Caco-2 (cell line): ENCODE measurements around the gene KIAA1755. TPM values are rescaled to one million over a fixed set of nuclear protein-coding genes. Genes with fewer than 3 reads are reported as not detected.

Experiments
- BruUV-seq: library from RNA; stranded (reverse); fragments of 400-500 nt; replicated peaks from 2 replicates; lab custom pipeline; 2021; lab: Mats Ljungman, UMichigan
- CTCF ChIA-PET: fragments of 300-600 bp; sonication (Branson Sonifier 250); formaldehyde crosslinking; loops from one replicate; lab custom pipeline; 2022; ENCODE audit warnings: antibody characterized with exemption; lab: Charles Lee
- POLR2A ChIA-PET: fragments of 300-600 bp; sonication (Branson Sonifier 250); formaldehyde crosslinking; loops from one replicate; lab custom pipeline; 2022; ENCODE audit warnings: antibody characterized with exemption; lab: Charles Lee
- DNase-seq, 2 experiments: peaks; one replicate each; pipeline versions ENCODE4 v3.0.0 to v3.0.0-alpha.2; 2020 to 2022
- H3K27me3 ChIP-seq: replicated peaks from 2 replicates; pipeline ENCODE4 v1.6.0; 2011; ENCODE audit warnings: low read length; ENCODE audit not compliant: control insufficient read depth, insufficient read depth
- H3K36me3 ChIP-seq: 2 replicates; pipeline ENCODE4 v1.5.1; 2011; ENCODE audit warnings: low read length; ENCODE audit not compliant: control insufficient read depth, insufficient read depth
- H3K4me1 ChIP-seq: fragments of 250-450 bp; sonication (Bioruptor Pico); 2 replicates; pipeline ENCODE4 v1.5.1; 2020; ENCODE audit warnings: mild to moderate bottlenecking
- H3K4me3 ChIP-seq: 2 replicates; pipeline ENCODE4 v1.5.1; 2011; ENCODE audit warnings: low read depth, mild to moderate bottlenecking, control low read depth, low read length
- H3K9me3 ChIP-seq: fragments of 250-450 bp; sonication (Bioruptor Pico); 2 replicates; pipeline ENCODE4 v1.5.1; 2020; ENCODE audit warnings: mild to moderate bottlenecking, moderate library complexity
- H3K27ac Mint-ChIP-seq: one replicate; pipeline ENCODE4 v1.8.0; 2022; ENCODE audit warnings: mixed read lengths; ENCODE audit not compliant: unreplicated experiment
- H3K27me3 Mint-ChIP-seq: one replicate; pipeline ENCODE4 v1.8.0; 2022; ENCODE audit warnings: mixed read lengths; ENCODE audit not compliant: insufficient read depth, unreplicated experiment
- H3K36me3 Mint-ChIP-seq: one replicate; pipeline ENCODE4 v1.8.0; 2022; ENCODE audit warnings: mild to moderate bottlenecking, mixed read lengths; ENCODE audit not compliant: insufficient read depth, unreplicated experiment
- H3K4me1 Mint-ChIP-seq: one replicate; pipeline ENCODE4 v1.8.0; 2022; ENCODE audit warnings: low read depth, mixed read lengths; ENCODE audit not compliant: unreplicated experiment
- H3K4me3 Mint-ChIP-seq: one replicate; pipeline ENCODE4 v1.8.0; 2022; ENCODE audit warnings: mild to moderate bottlenecking, moderate library complexity, mixed read lengths; ENCODE audit not compliant: unreplicated experiment
- H3K9me3 Mint-ChIP-seq: one replicate; pipeline ENCODE4 v1.8.0; 2022; ENCODE audit warnings: mixed read lengths; ENCODE audit not compliant: unreplicated experiment
- intact Hi-C: fragments of 100-400 bp; cut with micrococcal nuclease; formaldehyde crosslinking; loops from one replicate; pipeline ENCODE4 v1.10.0; 2022; ENCODE audit not compliant: unreplicated experiment
- total RNA-seq: library from RNA; stranded (reverse); gene quantifications from 2 replicates; pipeline ENCODE4 v1.2.3, GENCODE V29; 2022
- TF ChIP-seq, protein P1 (sequence below), 2 experiments: fragments of 200-600 bp in 1 of 2; IDR thresholded peaks; 1 replicate in 1 of 2; 2 replicates in 1 of 2; pipeline versions ENCODE4 v1.5.1 to v1.8.0; 2011 to 2022; ENCODE audit warnings: antibody characterized with exemption in 1 of 2, control low read depth in 1 of 2, inconsistent platforms in 1 of 2, low read depth in 1 of 2, low read length in 1 of 2, mild to moderate bottlenecking in 1 of 2, moderate library complexity in 1 of 2; ENCODE audit not compliant: insufficient read depth in 1 of 2, severe bottlenecking in 1 of 2, unreplicated experiment in 1 of 2

The KIAA1755 gene
- total RNA-seq, 1 experiment from 2014 or later, result 0.20 TPM

DNA sequence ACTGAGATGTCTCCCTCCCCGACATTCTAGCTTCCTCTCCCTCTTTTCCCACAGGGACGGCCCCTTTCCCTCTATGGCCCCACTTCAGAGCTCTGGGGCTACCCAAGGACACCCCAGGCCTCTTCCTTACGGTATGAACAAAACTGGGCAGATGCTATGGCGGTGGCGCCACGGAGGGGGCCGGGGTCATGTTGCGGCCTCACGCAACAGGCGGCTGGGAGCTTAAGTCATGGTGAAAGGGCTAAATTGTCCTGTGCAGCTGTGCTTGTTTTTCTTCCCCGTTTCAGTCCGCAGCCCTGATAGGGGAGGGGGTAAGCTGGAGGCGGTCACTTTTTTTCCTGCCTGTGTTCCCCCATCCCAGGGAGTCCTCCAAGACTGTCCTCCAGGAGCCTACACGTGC lies 17.6 kb upstream of the KIAA1755 start:
- Histone ChIP-seq H3K9me3 (peaks cover 16% of the 10 kb centered on the region), H3K4me3 (no peak overlapping the region), H3K36me3 (no peaks in the 10 kb centered on the region), H3K4me1 (no peaks in the 10 kb centered on the region), H3K27me3 (no peaks in the 10 kb centered on the region)
- TF ChIP-seq, protein P1, sequence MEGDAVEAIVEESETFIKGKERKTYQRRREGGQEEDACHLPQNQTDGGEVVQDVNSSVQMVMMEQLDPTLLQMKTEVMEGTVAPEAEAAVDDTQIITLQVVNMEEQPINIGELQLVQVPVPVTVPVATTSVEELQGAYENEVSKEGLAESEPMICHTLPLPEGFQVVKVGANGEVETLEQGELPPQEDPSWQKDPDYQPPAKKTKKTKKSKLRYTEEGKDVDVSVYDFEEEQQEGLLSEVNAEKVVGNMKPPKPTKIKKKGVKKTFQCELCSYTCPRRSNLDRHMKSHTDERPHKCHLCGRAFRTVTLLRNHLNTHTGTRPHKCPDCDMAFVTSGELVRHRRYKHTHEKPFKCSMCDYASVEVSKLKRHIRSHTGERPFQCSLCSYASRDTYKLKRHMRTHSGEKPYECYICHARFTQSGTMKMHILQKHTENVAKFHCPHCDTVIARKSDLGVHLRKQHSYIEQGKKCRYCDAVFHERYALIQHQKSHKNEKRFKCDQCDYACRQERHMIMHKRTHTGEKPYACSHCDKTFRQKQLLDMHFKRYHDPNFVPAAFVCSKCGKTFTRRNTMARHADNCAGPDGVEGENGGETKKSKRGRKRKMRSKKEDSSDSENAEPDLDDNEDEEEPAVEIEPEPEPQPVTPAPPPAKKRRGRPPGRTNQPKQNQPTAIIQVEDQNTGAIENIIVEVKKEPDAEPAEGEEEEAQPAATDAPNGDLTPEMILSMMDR (IDR thresholded peaks at IDR 0.05; ENCODE audit: insufficient read depth in 1 of 2, low read depth in 1 of 2, low read length in 1 of 2, severe bottlenecking in 1 of 2, unreplicated experiment in 1 of 2), result no peak
- peak in 1 of 2 experiments; percentile 29 for DNase-seq
- CTCF ChIA-PET, result interaction anchor here (0.6 kb wide), 1 partner anchor 41 kb away, joined by 3 read pairs; no protein-coding TSS in a partner anchor
- Mint-ChIP-seq H3K9me3 (peaks cover 18% of the 10 kb centered on the region), H3K27ac (no peak overlapping the region), H3K36me3 (no peaks in the 10 kb centered on the region), H3K4me3 (no peak overlapping the region), H3K27me3 (no peaks in the 10 kb centered on the region), H3K4me1 (no peaks in the 10 kb centered on the region)
- intact Hi-C loops, result no loop called here
- no TSS peak for BruUV-seq
- POLR2A ChIA-PET, result no interaction called here

DNA sequence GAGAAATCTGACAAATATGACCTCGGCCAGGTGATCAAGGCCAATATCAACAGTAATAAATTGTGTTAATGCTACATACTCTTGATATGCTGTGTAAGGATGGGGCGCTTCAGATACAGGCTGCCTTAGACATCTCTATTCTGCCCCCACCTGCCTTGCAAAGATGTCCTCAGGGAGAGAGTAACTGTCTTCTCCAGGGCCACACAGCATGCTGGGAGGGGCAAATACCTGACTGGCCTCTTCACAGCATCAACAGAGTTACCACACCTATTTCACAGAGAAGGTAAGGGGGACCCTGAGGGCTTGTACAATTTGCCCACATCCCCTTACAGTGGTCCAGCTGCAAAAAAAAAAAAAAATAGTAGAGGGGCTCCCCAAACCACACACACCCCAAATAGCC lies 17.2 kb upstream of the KIAA1755 start:
- H3K4me3 Mint-ChIP-seq, result no peak overlapping the region
- intact Hi-C loops, result no loop called here
- H3K9me3 Mint-ChIP-seq, result peaks cover 18% of the 10 kb centered on the region
- H3K27me3 Mint-ChIP-seq, result no peaks in the 10 kb centered on the region
- no peaks in the 10 kb centered on the region for H3K27me3 ChIP-seq
- no peaks in the 10 kb centered on the region for H3K36me3 Mint-ChIP-seq
- H3K9me3 ChIP-seq, result peaks cover 16% of the 10 kb centered on the region
- ChIA-PET CTCF (interaction anchor here (0.6 kb wide), 1 partner anchor 41 kb away, joined by 3 read pairs; no protein-coding TSS in a partner anchor), POLR2A (no interaction called here)
- H3K36me3 ChIP-seq, result no peaks in the 10 kb centered on the region
- BruUV-seq, result no TSS peak
- H3K4me3 ChIP-seq, result no peak overlapping the region
- no peaks in the 10 kb centered on the region for H3K4me1 ChIP-seq
- H3K27ac Mint-ChIP-seq, result no peak overlapping the region
- DNase-seq, result no peak
- TF ChIP-seq, protein P1 (IDR thresholded peaks at IDR 0.05; ENCODE audit: insufficient read depth in 1 of 2, low read depth in 1 of 2, low read length in 1 of 2, severe bottlenecking in 1 of 2, unreplicated experiment in 1 of 2), result no peak
- no peaks in the 10 kb centered on the region for H3K4me1 Mint-ChIP-seq

DNA sequence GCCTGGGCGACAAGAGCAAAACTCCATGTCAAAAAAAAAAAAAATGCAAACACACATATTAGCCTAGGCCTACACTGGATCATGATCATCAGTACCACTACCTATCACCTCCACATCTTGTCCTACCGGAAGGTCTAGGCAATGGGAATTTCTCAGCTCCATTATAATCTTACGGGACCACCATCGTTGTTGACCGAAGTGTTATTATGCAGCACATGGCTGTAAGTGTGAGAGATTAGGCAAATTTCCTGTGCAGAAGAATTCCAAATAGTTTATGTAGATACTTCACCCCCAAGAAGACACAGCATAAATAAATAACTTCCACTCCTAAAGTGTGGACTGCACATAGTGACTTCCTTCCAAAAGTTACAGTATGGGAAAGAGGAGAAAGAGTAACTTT lies 16.8 kb upstream of the KIAA1755 start:
- DNase-seq, result no peak
- CTCF ChIA-PET, result no interaction called here
- POLR2A ChIA-PET, result no interaction called here

More for the DNA sequence above, 16.8 kb upstream of the KIAA1755 start:
- H3K27me3 Mint-ChIP-seq, result no peaks in the 10 kb centered on the region
- H3K4me3 Mint-ChIP-seq, result no peak overlapping the region
- Histone ChIP-seq H3K4me1 (no peaks in the 10 kb centered on the region), H3K4me3 (no peak overlapping the region), H3K36me3 (no peaks in the 10 kb centered on the region), H3K9me3 (peaks cover 16% of the 10 kb centered on the region), H3K27me3 (no peaks in the 10 kb centered on the region)
- H3K4me1 Mint-ChIP-seq, result no peaks in the 10 kb centered on the region
- BruUV-seq, result no TSS peak
- H3K36me3 Mint-ChIP-seq, result no peaks in the 10 kb centered on the region
- peaks cover 18% of the 10 kb centered on the region for H3K9me3 Mint-ChIP-seq
- H3K27ac Mint-ChIP-seq, result no peak overlapping the region
- TF ChIP-seq, protein P1 (IDR thresholded peaks at IDR 0.05; ENCODE audit: insufficient read depth in 1 of 2, low read depth in 1 of 2, low read length in 1 of 2, severe bottlenecking in 1 of 2, unreplicated experiment in 1 of 2), result no peak
- intact Hi-C loops, result no loop called here
